GM19193 (cell line): ENCODE results near the gene COX4I1.

Source experiments
- POLR2A ChIP-seq: IDR thresholded peaks from 4 replicates; pipeline ENCODE4 v1.6.1; 2011; ENCODE audit not compliant: insufficient read depth, insufficient read length; ENCODE audit errors: extremely low read depth

Gene COX4I1

GRCh38 chr16:85849388-85849787, 49.9 kb downstream of the COX4I1 start:
- no peak for TF ChIP-seq POLR2A

DNA sequence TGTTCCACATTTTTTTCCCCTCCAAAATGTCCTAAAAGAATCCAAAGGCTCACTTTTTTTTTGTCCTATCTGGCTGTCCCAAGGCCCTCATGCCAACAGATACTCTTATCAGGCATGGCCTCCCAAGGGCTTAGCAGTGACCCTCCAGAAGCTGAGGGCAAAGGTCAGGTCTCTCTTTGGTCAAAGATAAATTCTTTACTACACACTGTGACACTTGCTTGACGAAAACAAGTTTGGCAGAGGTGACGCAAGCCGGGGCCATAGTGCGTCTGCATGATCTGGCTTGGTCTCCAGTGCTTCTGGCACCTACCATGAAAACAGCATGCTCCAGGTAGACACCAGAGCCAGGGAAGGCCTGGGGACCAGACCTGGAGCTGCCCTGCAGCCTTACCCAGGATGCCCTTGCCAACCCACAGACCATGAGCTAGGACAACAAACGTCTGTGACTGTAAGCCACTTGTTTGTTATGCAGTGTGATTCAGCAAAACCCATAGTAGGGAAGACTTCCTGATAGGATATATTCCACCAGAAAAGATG, 50.9 kb downstream of the COX4I1 start:
- no peak for TF ChIP-seq POLR2A

- no peak for TF ChIP-seq POLR2A
Measured at GRCh38 chr16:85851034-85851785, 51.7 kb downstream of the COX4I1 start.

GRCh38 chr16:85853547-85854545, 54.4 kb downstream of the COX4I1 start:
- TF ChIP-seq POLR2A, result no peak

DNA sequence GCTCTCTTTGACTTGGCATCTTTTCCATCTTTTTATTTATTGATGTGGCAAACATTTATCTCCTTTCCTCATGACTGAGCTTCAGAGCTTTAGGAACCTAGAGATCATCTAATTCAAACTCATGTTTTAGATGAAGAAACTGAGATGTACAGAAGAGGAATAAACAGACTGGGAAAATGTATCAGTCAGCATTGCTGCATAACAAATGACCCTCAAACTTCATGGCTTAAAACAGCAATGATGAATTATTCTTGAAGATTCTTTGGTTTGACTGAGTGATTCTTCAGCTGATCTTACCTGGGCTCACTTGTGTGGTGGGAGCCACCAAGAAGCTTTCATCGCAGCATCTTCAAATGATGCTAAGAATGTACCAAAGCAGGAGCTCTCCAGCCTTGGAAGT, 55.4 kb downstream of the COX4I1 start:
- TF ChIP-seq POLR2A, result no peak

GRCh38 chr16:85856079-85856478, 56.6 kb downstream of the COX4I1 start:
- TF ChIP-seq POLR2A, result no peak

DNA sequence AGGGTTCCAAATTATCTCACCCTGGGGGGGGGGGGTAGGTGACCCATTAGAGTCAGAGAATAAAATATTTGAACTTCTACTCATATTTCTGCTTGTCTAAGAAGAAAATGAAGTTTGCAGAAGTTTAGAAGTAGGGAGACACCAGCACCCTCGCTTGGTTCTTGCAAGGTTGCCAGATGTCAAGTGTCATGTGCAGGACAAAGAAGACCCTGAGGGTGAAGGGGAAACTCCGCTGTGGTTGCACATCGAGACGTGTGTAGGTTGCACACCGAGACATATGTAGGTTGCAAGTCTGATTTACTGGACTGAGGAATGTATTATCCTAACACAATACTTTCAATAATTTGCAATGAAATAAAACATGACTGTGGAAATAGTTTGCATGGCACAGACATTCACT, 57.1 kb downstream of the COX4I1 start:
- no peak for TF ChIP-seq POLR2A
